Psoas muscle (tissue), 8 donors: ENCODE results near the gene NFASC. TPM values are rescaled to one million over a fixed set of nuclear protein-coding genes. Genes with fewer than 3 reads are reported as not detected.

Source experiments
- ATAC-seq, 4 donors: fragments of 200-7000 bp; cut with Tn5 transposase; one replicate each; pipeline ENCODE4 v1.9.1; 2020; ENCODE audit warnings: moderate library complexity in 3 of 4, mild to moderate bottlenecking in 2 of 4
- DNase-seq, 2 donors: peaks; one replicate each; pipeline ENCODE4 v3.0.0-alpha.2; 2020
- H3K27ac ChIP-seq: fragments of 200-600 bp; one replicate; pipeline ENCODE4 v1.8.0; 2022
- H3K27me3 ChIP-seq, 3 donors: fragments of 200-600 bp in 1 of 3; one replicate each; pipeline versions ENCODE4 v1.6.1 to v1.8.0; 2013 to 2022; ENCODE audit warnings: low read length in 2 of 3, mild to moderate bottlenecking in 2 of 3, moderate library complexity in 1 of 3; ENCODE audit not compliant: insufficient read depth in 3 of 3
- H3K36me3 ChIP-seq, 2 donors: fragments of 200-600 bp in 1 of 2; one replicate each; pipeline versions ENCODE4 v1.6.1 to v1.8.0; 2013 to 2022; ENCODE audit warnings: low read depth in 1 of 2, mild to moderate bottlenecking in 1 of 2, moderate library complexity in 1 of 2; ENCODE audit not compliant: insufficient read depth in 1 of 2
- H3K4me1 ChIP-seq: fragments of 200-600 bp; one replicate; pipeline ENCODE4 v1.8.0; 2022
- H3K4me3 ChIP-seq: fragments of 200-600 bp; one replicate; pipeline ENCODE4 v1.8.0; 2022; ENCODE audit warnings: mild to moderate bottlenecking
- H3K9me3 ChIP-seq: fragments of 200-600 bp; one replicate; pipeline ENCODE4 v1.8.0; 2022
- WGBS, 3 donors: extraction: QIAGEN DNeasy Blood & Tissue Kit; methylation state at CpG; one replicate each; pipeline versions ENCODE4 v1.1.6 to v1.1.7; 2013; 5-methylcytosine and 5-hydroxymethylcytosine counted together
- intact Hi-C, 2 donors: fragments of 100-400 bp; cut with DNase I; formaldehyde crosslinking; loops; one replicate each; pipeline versions ENCODE4 v1.11.0 to v1.14.2; 2022
- polyA plus RNA-seq, 3 donors: library from polyadenylated mRNA; stranded (reverse); fragments of 200-250 nt; gene quantifications; one replicate each; pipeline ENCODE4 v1.2.3, GENCODE V29; 2013
- total RNA-seq, 4 donors: library from RNA; stranded (reverse); fragmentation: NEBNext Ultra II Directional in 2 of 4; extraction: Animal tissue kit (Norgen Biotek cat#: 25700) in 2 of 4; gene quantifications; one replicate each; pipeline versions ENCODE4 v1.2.1 to v1.2.4, GENCODE V29; 2021 to 2023
- TF ChIP-seq, protein P1 (sequence below): fragments of 200-600 bp; IDR thresholded peaks from one replicate; pipeline ENCODE4 v1.8.0; 2022; ENCODE audit warnings: antibody characterized with exemption
- donor health status: healthy with polysubstance abuse.
- donor health status: DM: no; HTN: no; CAD: no; lungs with moderate emphysema.
- donor health status: Bipolar disorder and iron deficiency.
- donor health status: healthy.
- donor health status: DM: yes; HTN: yes; CAD: no.
- donor health status: DM: no; HTN: no; CAD: no.
- donor health status: DM: no; HTN: no; CAD: no.
- donor health status: DM: yes; HTN: yes; CAD: no.

Gene NFASC
- total and polyA plus RNA-seq, 7 donors = 0.46 to 7.5 (median 0.90) TPM

DNA sequence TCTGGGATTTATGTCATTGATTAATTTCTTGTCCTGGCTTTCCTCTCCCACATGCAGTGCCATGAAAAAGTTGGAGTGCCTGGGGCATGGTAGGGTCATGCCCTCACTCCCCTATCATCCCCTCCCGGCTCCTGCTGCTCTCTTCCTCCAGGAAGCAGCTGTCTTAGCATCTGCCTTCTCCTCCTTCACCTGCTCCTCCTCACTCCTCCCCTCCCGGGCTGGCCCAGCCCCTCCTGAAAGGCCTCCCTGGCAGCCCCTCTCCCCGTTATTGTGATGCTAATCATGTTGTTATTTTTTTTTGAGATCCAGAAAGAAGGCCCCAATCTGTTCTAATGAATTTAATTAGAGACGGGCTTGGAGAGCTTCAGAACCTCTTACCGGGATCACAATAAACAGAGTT, 36.3 kb upstream of the NFASC start:
- WGBS, 3 donors = 23 to 28% (median 27%) methylated on average over 5 of the region's 5 CpGs
- no peak overlapping the region for H3K27ac ChIP-seq
- peaks cover 0 to 21% (median 2%) of the 10 kb centered on the region in 3 donors for H3K27me3 ChIP-seq
- DNase-seq = no peak
- TF ChIP-seq, protein P1, sequence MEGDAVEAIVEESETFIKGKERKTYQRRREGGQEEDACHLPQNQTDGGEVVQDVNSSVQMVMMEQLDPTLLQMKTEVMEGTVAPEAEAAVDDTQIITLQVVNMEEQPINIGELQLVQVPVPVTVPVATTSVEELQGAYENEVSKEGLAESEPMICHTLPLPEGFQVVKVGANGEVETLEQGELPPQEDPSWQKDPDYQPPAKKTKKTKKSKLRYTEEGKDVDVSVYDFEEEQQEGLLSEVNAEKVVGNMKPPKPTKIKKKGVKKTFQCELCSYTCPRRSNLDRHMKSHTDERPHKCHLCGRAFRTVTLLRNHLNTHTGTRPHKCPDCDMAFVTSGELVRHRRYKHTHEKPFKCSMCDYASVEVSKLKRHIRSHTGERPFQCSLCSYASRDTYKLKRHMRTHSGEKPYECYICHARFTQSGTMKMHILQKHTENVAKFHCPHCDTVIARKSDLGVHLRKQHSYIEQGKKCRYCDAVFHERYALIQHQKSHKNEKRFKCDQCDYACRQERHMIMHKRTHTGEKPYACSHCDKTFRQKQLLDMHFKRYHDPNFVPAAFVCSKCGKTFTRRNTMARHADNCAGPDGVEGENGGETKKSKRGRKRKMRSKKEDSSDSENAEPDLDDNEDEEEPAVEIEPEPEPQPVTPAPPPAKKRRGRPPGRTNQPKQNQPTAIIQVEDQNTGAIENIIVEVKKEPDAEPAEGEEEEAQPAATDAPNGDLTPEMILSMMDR = no peak
- no peak overlapping the region for H3K4me3 ChIP-seq
- H3K36me3 ChIP-seq = no peaks in the 10 kb centered on the region
- no peaks in the 10 kb centered on the region for H3K4me1 ChIP-seq
- intact Hi-C loops = no loop called here
- ATAC-seq = no peak
- H3K9me3 ChIP-seq = no peaks in the 10 kb centered on the region

DNA sequence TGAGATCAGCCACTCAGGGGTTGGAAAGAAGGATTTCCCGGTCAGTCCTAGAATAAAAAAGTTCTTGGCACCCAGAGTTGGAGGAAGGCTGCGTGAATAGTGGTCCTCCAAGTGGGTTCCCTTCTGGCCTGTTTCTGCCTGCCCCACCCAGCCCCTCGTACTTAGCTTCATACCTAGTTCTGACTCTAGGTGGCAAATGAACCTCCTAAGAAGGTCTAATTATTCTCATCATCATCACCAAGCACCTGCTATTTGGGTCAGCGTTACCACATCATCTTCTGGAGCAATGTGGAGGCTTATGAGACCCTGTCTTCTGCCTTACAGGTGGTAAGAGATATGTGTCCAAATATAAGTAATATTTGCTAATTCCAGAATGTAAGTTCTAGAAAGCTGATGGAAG, 35.9 kb upstream of the NFASC start:
- Histone ChIP-seq H3K4me1 (no peaks in the 10 kb centered on the region), H3K36me3 (no peaks in the 10 kb centered on the region), H3K9me3 (no peaks in the 10 kb centered on the region), H3K27me3 (peaks cover 0 to 21% (median 2%) of the 10 kb centered on the region in 3 donors), H3K27ac (no peak overlapping the region), H3K4me3 (no peak overlapping the region)
- DNase-seq (no peak), ATAC-seq (no peak)
- TF ChIP-seq, protein P1 = no peak
- intact Hi-C loops = no loop called here
- 50 to 52% (median 50%) methylated on average over 4 of the region's 4 CpGs for WGBS, 3 donors

DNA sequence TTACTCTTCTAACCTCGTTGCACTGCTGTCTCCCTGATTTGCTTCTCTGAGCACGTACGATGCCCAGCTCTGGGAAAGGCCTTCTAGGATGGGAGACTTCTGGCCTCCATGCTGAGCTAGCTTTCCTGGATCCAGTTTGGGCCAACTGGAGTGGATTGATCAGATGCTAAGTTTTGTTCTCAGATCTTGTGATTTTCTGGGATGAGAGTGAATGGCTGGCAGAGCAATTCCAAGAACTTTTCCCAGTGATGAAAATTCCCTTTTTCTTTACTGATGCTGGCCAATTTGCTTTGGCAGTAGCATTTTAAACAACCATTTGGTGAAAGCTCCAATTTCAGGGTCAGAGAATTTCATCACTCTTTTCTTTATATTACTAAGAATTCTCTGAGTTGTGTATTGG, 34.9 kb upstream of the NFASC start:
- Histone ChIP-seq H3K36me3 (no peaks in the 10 kb centered on the region), H3K27me3 (peaks cover 0 to 16% (median 2%) of the 10 kb centered on the region in 3 donors), H3K4me3 (no peak overlapping the region), H3K27ac (no peak overlapping the region), H3K4me1 (no peaks in the 10 kb centered on the region), H3K9me3 (no peaks in the 10 kb centered on the region)
- TF ChIP-seq, protein P1 = no peak
- intact Hi-C loops = no loop called here
- WGBS, 3 donors = 84 to 88% (median 84%) methylated on average over 3 of the region's 3 CpGs
- DNase-seq (no peak), ATAC-seq (no peak)

DNA sequence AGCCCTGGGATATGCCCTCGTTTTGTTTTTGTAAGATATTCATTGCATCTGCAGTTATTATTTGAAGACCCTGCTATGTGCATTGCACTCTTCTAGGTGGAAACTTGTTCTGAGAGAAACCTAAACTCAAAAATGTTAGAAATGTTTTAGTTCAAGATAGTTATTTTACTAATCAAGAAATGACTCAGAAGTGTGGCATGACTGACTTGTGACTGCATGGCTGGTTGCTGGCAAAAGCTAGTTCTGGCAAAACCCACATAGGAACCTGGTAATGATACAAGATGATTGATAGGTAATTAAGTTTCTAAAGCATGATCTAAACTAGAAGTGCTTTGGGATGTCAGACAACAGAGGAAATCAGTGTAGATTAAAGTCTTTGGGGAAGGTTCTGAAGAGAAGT, 33.8 kb upstream of the NFASC start:
- Histone ChIP-seq H3K4me1 (no peaks in the 10 kb centered on the region), H3K9me3 (no peaks in the 10 kb centered on the region), H3K27me3 (peaks cover 0 to 9% (median 1%) of the 10 kb centered on the region in 3 donors), H3K36me3 (no peaks in the 10 kb centered on the region), H3K27ac (no peak overlapping the region), H3K4me3 (no peak overlapping the region)
- DNase-seq = no peak
- intact Hi-C loops = no loop called here
- WGBS, 3 donors = 61 to 67% (median 62%) methylated on average over 1 of the region's 1 CpG
- TF ChIP-seq, protein P1 = no peak
- ATAC-seq = no peak

DNA sequence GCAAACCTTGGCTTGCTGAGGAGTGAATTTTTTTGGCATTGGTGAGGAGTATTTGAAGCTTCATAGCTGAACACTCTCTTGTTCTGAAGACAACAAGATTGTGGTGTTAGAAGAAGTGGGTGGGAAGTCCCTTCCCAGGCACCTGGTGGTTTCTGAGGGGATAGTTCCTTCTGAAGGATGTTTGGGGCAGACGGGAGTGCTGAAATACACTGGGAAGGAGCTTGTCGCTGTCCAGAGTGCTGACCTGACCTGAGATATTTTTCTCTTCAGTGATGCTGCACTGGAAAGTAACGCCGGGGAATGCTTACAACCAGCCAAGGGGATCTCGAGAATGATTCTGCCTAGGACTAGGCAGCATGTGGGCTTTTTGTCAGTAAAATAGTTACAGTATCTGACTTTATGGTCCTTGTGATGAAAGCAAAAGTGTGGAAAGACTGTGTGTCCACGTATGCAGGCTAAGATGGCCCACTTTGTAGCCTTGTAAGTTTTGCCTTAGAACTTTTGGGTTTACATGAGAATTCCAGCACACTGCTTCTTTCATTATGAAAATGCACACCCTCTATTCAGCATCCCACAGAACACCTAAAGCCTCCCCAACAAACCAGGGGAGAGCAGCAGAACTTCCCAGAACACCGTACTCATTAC, 33.1 kb upstream of the NFASC start:
- H3K9me3 ChIP-seq = no peaks in the 10 kb centered on the region
- ATAC-seq (no peak), DNase-seq (no peak)
- no peaks in the 10 kb centered on the region for H3K36me3 ChIP-seq
- intact Hi-C loops = no loop called here
- H3K27ac ChIP-seq = no peak overlapping the region
- peaks cover 0 to 5% (median 0%) of the 10 kb centered on the region in 3 donors for H3K27me3 ChIP-seq
- H3K4me3 ChIP-seq = no peak overlapping the region
- TF ChIP-seq, protein P1 = no peak
- H3K4me1 ChIP-seq = no peaks in the 10 kb centered on the region
- WGBS, 3 donors = 26 to 32% (median 29%) methylated on average over 7 of the region's 7 CpGs
